ENCODE measurements around the gene ARHGAP21. TPM values are rescaled to one million over a fixed set of nuclear protein-coding genes. Genes with fewer than 3 reads are reported as not detected.

ARHGAP21 gene
- total and polyA plus RNA-seq, 9 of the 15 experiments (the other 6 are each of a cell fraction or from before 2014, with no cell fraction given) = 13.6 to 145 (median 60.8) TPM

DNA sequence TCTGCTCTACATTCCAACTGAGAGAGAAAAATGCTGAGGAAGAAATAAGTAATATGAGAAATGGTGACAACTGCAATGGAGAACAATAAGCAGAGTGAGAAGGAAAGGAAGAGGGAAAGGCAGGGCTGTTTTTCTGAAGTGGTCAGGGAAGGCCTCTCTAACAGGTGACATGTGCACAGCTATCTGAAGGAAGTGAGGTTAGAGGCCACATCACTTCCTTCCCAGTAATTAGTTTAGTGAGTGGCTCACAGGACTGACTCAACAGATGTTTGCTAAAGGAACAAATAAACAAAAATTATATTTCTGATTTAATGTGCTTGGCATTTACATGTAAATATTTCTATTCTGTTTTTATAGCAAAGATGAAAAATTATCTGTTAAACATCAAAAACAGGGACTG is 77.9 kb downstream of the ARHGAP21 start (continued):
- TF ChIP-seq, protein P1, sequence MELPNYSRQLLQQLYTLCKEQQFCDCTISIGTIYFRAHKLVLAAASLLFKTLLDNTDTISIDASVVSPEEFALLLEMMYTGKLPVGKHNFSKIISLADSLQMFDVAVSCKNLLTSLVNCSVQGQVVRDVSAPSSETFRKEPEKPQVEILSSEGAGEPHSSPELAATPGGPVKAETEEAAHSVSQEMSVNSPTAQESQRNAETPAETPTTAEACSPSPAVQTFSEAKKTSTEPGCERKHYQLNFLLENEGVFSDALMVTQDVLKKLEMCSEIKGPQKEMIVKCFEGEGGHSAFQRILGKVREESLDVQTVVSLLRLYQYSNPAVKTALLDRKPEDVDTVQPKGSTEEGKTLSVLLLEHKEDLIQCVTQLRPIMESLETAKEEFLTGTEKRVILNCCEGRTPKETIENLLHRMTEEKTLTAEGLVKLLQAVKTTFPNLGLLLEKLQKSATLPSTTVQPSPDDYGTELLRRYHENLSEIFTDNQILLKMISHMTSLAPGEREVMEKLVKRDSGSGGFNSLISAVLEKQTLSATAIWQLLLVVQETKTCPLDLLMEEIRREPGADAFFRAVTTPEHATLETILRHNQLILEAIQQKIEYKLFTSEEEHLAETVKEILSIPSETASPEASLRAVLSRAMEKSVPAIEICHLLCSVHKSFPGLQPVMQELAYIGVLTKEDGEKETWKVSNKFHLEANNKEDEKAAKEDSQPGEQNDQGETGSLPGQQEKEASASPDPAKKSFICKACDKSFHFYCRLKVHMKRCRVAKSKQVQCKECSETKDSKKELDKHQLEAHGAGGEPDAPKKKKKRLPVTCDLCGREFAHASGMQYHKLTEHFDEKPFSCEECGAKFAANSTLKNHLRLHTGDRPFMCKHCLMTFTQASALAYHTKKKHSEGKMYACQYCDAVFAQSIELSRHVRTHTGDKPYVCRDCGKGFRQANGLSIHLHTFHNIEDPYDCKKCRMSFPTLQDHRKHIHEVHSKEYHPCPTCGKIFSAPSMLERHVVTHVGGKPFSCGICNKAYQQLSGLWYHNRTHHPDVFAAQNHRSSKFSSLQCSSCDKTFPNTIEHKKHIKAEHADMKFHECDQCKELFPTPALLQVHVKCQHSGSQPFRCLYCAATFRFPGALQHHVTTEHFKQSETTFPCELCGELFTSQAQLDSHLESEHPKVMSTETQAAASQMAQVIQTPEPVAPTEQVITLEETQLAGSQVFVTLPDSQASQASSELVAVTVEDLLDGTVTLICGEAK (IDR thresholded peaks at IDR 0.05) = peak; percentile 78
- TF ChIP-seq, protein P1 (CRISPR knock-in tag; IDR thresholded peaks at IDR 0.05) = no peak
- TF ChIP-seq EP400 (IDR thresholded peaks at IDR 0.05) (peak; percentile 45; the same call in 1 of the 2 replicates), CBX3 (IDR thresholded peaks at IDR 0.05; ENCODE audit: borderline replicate concordance in 1 of 2, low read length in 2 of 2) (no peak), RBM22 (IDR thresholded peaks at IDR 0.05; ENCODE audit: low read depth, low read length, poor library complexity, severe bottlenecking) (no peak), ESRRA (IDR thresholded peaks at IDR 0.05; ENCODE audit: borderline replicate concordance, low read depth) (no peak), ZNF316 (IDR thresholded peaks at IDR 0.05) (peak; percentile 55; the same call in 1 of the 2 replicates), FUS (optimal IDR thresholded peaks at IDR 0.05; ENCODE audit: low read depth, low read length) (no peak), GABPA (tag; conservative IDR thresholded peaks at IDR 0.05; ENCODE audit: low read depth) (peak; percentile 75), ZNF347 (CRISPR knock-in tag; IDR thresholded peaks at IDR 0.05; ENCODE audit: low read depth) (no peak), ZNF311 (CRISPR knock-in tag; IDR thresholded peaks at IDR 0.05) (no peak)
- TF ChIP-seq, protein P2, sequence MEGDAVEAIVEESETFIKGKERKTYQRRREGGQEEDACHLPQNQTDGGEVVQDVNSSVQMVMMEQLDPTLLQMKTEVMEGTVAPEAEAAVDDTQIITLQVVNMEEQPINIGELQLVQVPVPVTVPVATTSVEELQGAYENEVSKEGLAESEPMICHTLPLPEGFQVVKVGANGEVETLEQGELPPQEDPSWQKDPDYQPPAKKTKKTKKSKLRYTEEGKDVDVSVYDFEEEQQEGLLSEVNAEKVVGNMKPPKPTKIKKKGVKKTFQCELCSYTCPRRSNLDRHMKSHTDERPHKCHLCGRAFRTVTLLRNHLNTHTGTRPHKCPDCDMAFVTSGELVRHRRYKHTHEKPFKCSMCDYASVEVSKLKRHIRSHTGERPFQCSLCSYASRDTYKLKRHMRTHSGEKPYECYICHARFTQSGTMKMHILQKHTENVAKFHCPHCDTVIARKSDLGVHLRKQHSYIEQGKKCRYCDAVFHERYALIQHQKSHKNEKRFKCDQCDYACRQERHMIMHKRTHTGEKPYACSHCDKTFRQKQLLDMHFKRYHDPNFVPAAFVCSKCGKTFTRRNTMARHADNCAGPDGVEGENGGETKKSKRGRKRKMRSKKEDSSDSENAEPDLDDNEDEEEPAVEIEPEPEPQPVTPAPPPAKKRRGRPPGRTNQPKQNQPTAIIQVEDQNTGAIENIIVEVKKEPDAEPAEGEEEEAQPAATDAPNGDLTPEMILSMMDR (IDR thresholded peaks at IDR 0.05 in 2 of 3, conservative IDR thresholded peaks at IDR 0.05 in 1 of 3; ENCODE audit: insufficient read depth in 2 of 3, low read depth in 1 of 3, low read length in 3 of 3) = no peak
- TF ChIP-seq, protein P3, sequence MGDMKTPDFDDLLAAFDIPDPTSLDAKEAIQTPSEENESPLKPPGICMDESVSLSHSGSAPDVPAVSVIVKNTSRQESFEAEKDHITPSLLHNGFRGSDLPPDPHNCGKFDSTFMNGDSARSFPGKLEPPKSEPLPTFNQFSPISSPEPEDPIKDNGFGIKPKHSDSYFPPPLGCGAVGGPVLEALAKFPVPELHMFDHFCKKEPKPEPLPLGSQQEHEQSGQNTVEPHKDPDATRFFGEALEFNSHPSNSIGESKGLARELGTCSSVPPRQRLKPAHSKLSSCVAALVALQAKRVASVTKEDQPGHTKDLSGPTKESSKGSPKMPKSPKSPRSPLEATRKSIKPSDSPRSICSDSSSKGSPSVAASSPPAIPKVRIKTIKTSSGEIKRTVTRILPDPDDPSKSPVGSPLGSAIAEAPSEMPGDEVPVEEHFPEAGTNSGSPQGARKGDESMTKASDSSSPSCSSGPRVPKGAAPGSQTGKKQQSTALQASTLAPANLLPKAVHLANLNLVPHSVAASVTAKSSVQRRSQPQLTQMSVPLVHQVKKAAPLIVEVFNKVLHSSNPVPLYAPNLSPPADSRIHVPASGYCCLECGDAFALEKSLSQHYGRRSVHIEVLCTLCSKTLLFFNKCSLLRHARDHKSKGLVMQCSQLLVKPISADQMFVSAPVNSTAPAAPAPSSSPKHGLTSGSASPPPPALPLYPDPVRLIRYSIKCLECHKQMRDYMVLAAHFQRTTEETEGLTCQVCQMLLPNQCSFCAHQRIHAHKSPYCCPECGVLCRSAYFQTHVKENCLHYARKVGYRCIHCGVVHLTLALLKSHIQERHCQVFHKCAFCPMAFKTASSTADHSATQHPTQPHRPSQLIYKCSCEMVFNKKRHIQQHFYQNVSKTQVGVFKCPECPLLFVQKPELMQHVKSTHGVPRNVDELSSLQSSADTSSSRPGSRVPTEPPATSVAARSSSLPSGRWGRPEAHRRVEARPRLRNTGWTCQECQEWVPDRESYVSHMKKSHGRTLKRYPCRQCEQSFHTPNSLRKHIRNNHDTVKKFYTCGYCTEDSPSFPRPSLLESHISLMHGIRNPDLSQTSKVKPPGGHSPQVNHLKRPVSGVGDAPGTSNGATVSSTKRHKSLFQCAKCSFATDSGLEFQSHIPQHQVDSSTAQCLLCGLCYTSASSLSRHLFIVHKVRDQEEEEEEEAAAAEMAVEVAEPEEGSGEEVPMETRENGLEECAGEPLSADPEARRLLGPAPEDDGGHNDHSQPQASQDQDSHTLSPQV (IDR thresholded peaks at IDR 0.05) = 0 out of 2 replicates have a peak, but pooled peaks have one; percentile 28
